Hepatocyte (in vitro differentiated cells): ENCODE data around the gene GPATCH2. TPM values are rescaled to one million over a fixed set of nuclear protein-coding genes. Genes with fewer than 3 reads are reported as not detected.

Experiments
- DNase-seq: peaks from one replicate; pipeline ENCODE4 v3.0.0-alpha.2; 2016; ENCODE audit warnings: low spot score
- H2AFZ ChIP-seq: fragments of 200-600 bp; sonication (generic); 2 replicates; pipeline ENCODE4 v1.6.0; 2016; ENCODE audit warnings: antibody characterized with exemption, mild to moderate bottlenecking
- H3K27ac ChIP-seq: fragments of 200-600 bp; sonication (generic); 2 replicates; pipeline ENCODE4 v1.5.1; 2016; ENCODE audit warnings: mild to moderate bottlenecking
- H3K27me3 ChIP-seq: fragments of 200-600 bp; sonication (generic); 2 replicates; pipeline ENCODE4 v1.6.1; 2016
- H3K36me3 ChIP-seq: fragments of 200-600 bp; sonication (generic); replicated peaks from 2 replicates; pipeline ENCODE4 v1.5.1; 2016; ENCODE audit warnings: low read depth; ENCODE audit not compliant: insufficient read depth
- H3K4me1 ChIP-seq: fragments of 200-600 bp; sonication (generic); 2 replicates; pipeline ENCODE4 v1.5.1; 2016; ENCODE audit warnings: mild to moderate bottlenecking, moderate library complexity; ENCODE audit not compliant: insufficient read depth
- H3K4me2 ChIP-seq: fragments of 200-600 bp; sonication (generic); 2 replicates; pipeline ENCODE4 v1.6.0; 2016
- H3K4me3 ChIP-seq: fragments of 200-600 bp; sonication (generic); 2 replicates; pipeline ENCODE4 v1.5.1; 2016; ENCODE audit warnings: mild to moderate bottlenecking
- H3K79me2 ChIP-seq: fragments of 200-600 bp; sonication (generic); 2 replicates; pipeline ENCODE4 v1.6.0; 2017; ENCODE audit warnings: mild to moderate bottlenecking
- H3K9me2 ChIP-seq: fragments of 200-600 bp; sonication (generic); replicated peaks from 2 replicates; pipeline ENCODE4 v1.6.0; 2017; ENCODE audit warnings: mild to moderate bottlenecking; ENCODE audit not compliant: insufficient read depth
- H3K9me3 ChIP-seq: fragments of 200-600 bp; sonication (generic); 2 replicates; pipeline ENCODE4 v1.5.1; 2016; ENCODE audit warnings: low read depth, mild to moderate bottlenecking
- H4K20me1 ChIP-seq: fragments of 200-600 bp; sonication (generic); 2 replicates; pipeline ENCODE4 v1.6.0; 2016; ENCODE audit warnings: mild to moderate bottlenecking; ENCODE audit not compliant: insufficient read depth, poor library complexity, severe bottlenecking
- EZH2 ChIP-seq: fragments of 200-600 bp; sonication (generic); IDR thresholded peaks from 2 replicates; pipeline ENCODE4 v1.6.1; 2016; ENCODE audit warnings: antibody characterized with exemption, mild to moderate bottlenecking, borderline replicate concordance
- EZH2phosphoT487 ChIP-seq: fragments of 200-600 bp; sonication (generic); IDR thresholded peaks from one replicate; pipeline ENCODE4 v1.6.1; 2018; ENCODE audit warnings: antibody characterized with exemption, mild to moderate bottlenecking, low read depth, moderate library complexity; ENCODE audit not compliant: unreplicated experiment, severe bottlenecking
- WGBS: methylation state at CpG from one replicate; pipeline ENCODE4 v1.1.6; 2016; ENCODE audit warnings: low lambda C conversion rate; ENCODE audit errors: missing lambda C conversion rate; 5-methylcytosine and 5-hydroxymethylcytosine counted together
- polyA plus RNA-seq: library from polyadenylated mRNA; unstranded; fragments of >200 nt; fragmentation: Nextera tagmentation; extraction: Ambion mirVana; gene quantifications from 2 replicates; pipeline ENCODE4 v1.2.1, GENCODE V29; 2016
- total RNA-seq: library from RNA; depleted of rRNA; stranded (reverse); fragments of >200 nt; gene quantifications from 2 replicates; pipeline ENCODE4 v1.2.3, GENCODE V29; 2014
- TF ChIP-seq, protein P1 (sequence below): fragments of 200-600 bp; sonication (generic); IDR thresholded peaks from 2 replicates; pipeline ENCODE4 v1.5.1; 2016; ENCODE audit warnings: antibody characterized with exemption, mild to moderate bottlenecking; ENCODE audit not compliant: poor library complexity

GPATCH2 gene
- total and polyA plus RNA-seq, 2 experiments from 2014 or later: 7.8 to 22.5 TPM

DNA sequence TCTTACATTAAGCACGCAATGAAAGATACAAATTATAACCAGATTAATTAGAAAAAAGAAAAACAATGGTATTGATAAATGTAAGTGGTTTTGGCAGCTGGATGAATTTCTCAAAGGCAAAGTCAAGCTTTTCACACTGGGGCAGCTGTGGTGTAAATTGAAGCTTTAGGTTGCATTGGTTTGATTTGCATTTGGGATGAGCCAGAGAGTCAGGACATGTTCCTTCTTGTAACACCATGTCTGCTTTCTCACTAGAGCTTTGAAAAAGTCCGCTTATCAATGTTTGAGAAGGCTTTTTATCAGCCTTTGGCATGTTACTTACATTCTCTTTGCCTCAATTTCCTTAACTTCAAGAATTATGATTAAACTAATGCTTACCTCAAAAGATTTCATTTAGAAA, 173.9 kb downstream of the GPATCH2 start:
- TF ChIP-seq EZH2phosphoT487: no peak
- TF ChIP-seq, protein P1, sequence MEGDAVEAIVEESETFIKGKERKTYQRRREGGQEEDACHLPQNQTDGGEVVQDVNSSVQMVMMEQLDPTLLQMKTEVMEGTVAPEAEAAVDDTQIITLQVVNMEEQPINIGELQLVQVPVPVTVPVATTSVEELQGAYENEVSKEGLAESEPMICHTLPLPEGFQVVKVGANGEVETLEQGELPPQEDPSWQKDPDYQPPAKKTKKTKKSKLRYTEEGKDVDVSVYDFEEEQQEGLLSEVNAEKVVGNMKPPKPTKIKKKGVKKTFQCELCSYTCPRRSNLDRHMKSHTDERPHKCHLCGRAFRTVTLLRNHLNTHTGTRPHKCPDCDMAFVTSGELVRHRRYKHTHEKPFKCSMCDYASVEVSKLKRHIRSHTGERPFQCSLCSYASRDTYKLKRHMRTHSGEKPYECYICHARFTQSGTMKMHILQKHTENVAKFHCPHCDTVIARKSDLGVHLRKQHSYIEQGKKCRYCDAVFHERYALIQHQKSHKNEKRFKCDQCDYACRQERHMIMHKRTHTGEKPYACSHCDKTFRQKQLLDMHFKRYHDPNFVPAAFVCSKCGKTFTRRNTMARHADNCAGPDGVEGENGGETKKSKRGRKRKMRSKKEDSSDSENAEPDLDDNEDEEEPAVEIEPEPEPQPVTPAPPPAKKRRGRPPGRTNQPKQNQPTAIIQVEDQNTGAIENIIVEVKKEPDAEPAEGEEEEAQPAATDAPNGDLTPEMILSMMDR: no peak
- TF ChIP-seq EZH2: no peak
- Histone ChIP-seq H4K20me1 (no peaks in the 10 kb centered on the region), H3K4me3 (no peak overlapping the region), H3K9me2 (no peaks in the 10 kb centered on the region), H2AFZ (no peak overlapping the region), H3K27ac (no peak overlapping the region), H3K79me2 (no peaks in the 10 kb centered on the region), H3K9me3 (no peaks in the 10 kb centered on the region), H3K4me2 (no peak overlapping the region), H3K27me3 (no peaks in the 10 kb centered on the region), H3K36me3 (no peaks in the 10 kb centered on the region), H3K4me1 (peaks cover under 1% of the 10 kb centered on the region)
- whole genome bisulfite sequencing: 100% methylated on average over 2 of the region's 2 CpGs
- no peak for DNase-seq

DNA sequence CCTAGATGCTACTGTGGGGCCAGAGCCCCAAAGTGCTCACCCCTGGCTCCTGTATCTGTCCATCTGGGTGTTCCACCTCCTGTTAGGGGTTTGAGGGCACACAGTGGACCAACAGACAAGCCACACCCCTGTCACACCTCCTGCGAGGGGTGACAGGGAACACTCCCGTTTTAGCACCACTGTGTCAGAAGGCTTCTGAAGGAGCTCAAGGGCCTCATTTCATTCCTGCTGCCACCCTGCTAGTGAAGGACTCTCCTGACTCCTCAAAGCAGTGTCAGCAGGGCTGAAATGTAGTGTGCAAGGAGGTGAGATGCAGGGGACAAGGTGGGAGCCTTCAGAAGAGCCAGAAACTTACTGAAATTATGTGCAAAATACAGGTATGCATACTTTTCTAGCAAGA, 174.6 kb downstream of the GPATCH2 start:
- Histone ChIP-seq H2AFZ (no peak overlapping the region), H3K79me2 (no peaks in the 10 kb centered on the region), H4K20me1 (no peaks in the 10 kb centered on the region), H3K4me2 (no peak overlapping the region), H3K27ac (no peak overlapping the region), H3K4me3 (no peak overlapping the region), H3K27me3 (no peaks in the 10 kb centered on the region), H3K9me3 (no peaks in the 10 kb centered on the region), H3K4me1 (no peaks in the 10 kb centered on the region), H3K36me3 (no peaks in the 10 kb centered on the region), H3K9me2 (no peaks in the 10 kb centered on the region)
- 96% methylated on average over 2 of the region's 2 CpGs for WGBS
- DNase-seq: no peak
- TF ChIP-seq EZH2phosphoT487 (no peak), EZH2 (no peak)
- TF ChIP-seq, protein P1: no peak

DNA sequence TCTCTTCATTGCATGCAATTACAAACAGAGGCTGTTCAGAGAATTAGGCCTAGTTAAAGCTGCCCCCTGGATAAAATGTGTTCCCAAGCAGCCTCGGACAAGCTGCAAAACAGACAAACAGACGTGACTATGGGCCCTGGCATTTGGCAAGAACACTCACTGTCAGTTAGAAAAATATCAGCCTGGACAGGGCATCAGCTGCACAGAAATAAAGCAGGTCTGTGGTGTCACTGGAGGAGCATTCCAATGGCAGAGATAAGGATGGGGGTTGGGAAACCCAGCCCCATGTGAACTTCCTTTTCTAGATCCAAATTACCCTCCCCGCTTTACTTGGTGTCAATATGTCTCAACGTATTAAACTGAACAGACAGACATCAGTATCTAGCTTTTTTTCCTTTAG, 177.1 kb downstream of the GPATCH2 start:
- TF ChIP-seq EZH2 (no peak), EZH2phosphoT487 (no peak)
- TF ChIP-seq, protein P1: no peak
- no peaks in the 10 kb centered on the region for H3K36me3 ChIP-seq
- H3K79me2 ChIP-seq: no peaks in the 10 kb centered on the region
- H3K4me2 ChIP-seq: peak overlapping the region; percentile 8
- no peak overlapping the region for H3K27ac ChIP-seq
- H2AFZ ChIP-seq: no peak overlapping the region
- no peaks in the 10 kb centered on the region for H4K20me1 ChIP-seq
- no peaks in the 10 kb centered on the region for H3K9me2 ChIP-seq
- no peak for DNase-seq
- WGBS: 44% methylated on average over 4 of the region's 4 CpGs
- no peak overlapping the region for H3K4me3 ChIP-seq
- H3K27me3 ChIP-seq: no peaks in the 10 kb centered on the region
- H3K4me1 ChIP-seq: no peaks in the 10 kb centered on the region
- H3K9me3 ChIP-seq: no peaks in the 10 kb centered on the region

DNA sequence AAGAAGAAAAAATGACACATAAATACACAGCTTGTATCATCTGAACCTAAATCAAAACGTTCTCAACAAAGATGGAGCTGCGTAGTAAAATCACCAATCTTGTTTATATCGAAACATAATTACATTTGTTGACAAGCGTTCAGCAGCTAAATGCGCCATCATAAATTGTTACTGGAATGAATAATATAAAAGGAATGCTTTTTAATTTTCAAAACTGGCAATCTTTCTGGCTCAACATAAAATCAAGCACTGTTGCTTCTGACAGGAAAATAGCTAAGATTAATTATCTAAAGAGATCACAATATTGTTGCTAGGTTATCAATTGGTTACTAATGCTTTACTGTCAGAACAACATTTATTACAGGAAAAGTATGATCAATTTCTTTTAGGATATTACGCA, 181.5 kb downstream of the GPATCH2 start:
- TF ChIP-seq, protein P1: no peak
- no peak for TF ChIP-seq EZH2
- no peak for TF ChIP-seq EZH2phosphoT487
- H3K27me3 ChIP-seq: no peaks in the 10 kb centered on the region
- no peaks in the 10 kb centered on the region for H3K36me3 ChIP-seq
- H3K4me3 ChIP-seq: no peak overlapping the region
- H3K9me3 ChIP-seq: no peaks in the 10 kb centered on the region
- no peaks in the 10 kb centered on the region for H3K9me2 ChIP-seq
- no peak overlapping the region for H2AFZ ChIP-seq
- H3K4me1 ChIP-seq: no peaks in the 10 kb centered on the region
- no peak overlapping the region for H3K27ac ChIP-seq
- H3K79me2 ChIP-seq: no peaks in the 10 kb centered on the region
- H3K4me2 ChIP-seq: no peak overlapping the region
- no peak for DNase-seq
- WGBS: 98% methylated on average over 6 of the region's 6 CpGs
- no peaks in the 10 kb centered on the region for H4K20me1 ChIP-seq
